GM12865 (cell line): ENCODE data around the gene ZNHIT6.

ENCODE experiments used
- DNase-seq: peaks from one replicate; pipeline ENCODE4 v3.0.0; 2010; ENCODE audit warnings: low read depth
- H3K4me3 ChIP-seq: 2 replicates; pipeline ENCODE4 v1.5.1; 2011; ENCODE audit warnings: mild to moderate bottlenecking, low read depth, low read length, control low read depth
- TF ChIP-seq, protein P1 (sequence below): IDR thresholded peaks from 2 replicates; pipeline ENCODE4 v1.5.1; 2011; ENCODE audit warnings: low read length, control low read depth, low read depth, inconsistent platforms; ENCODE audit not compliant: insufficient read depth; ENCODE audit errors: missing control alignments

Gene ZNHIT6

DNA sequence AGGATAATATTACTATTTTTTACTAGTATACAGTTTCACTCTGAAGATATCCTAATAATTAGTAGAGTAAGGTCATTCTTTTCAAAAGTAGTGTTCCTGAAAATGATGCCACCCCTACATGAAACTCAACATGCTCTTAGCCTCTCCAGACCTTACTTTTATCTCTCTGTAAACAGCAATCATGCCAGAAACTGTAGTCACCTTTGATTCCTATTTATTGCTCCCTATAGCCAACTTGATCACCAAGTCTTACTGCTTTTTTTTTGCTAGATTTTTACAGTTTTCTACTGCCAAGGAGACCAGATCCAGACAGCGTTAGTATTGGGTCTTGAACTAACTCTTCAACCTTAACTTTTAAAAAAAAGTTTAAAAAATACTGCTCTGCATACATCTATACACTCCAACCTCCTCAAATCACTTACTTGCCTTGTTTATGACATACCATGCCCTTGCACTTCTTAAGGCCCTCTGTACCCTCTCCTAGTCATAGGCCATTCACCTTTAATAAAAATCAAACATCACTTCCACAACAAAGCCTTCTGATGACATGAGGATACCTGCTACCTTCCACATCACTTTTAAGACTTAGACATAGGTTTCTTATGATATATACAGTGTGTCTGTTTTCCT is 36.1 kb downstream of the ZNHIT6 start:
- TF ChIP-seq, protein P1, sequence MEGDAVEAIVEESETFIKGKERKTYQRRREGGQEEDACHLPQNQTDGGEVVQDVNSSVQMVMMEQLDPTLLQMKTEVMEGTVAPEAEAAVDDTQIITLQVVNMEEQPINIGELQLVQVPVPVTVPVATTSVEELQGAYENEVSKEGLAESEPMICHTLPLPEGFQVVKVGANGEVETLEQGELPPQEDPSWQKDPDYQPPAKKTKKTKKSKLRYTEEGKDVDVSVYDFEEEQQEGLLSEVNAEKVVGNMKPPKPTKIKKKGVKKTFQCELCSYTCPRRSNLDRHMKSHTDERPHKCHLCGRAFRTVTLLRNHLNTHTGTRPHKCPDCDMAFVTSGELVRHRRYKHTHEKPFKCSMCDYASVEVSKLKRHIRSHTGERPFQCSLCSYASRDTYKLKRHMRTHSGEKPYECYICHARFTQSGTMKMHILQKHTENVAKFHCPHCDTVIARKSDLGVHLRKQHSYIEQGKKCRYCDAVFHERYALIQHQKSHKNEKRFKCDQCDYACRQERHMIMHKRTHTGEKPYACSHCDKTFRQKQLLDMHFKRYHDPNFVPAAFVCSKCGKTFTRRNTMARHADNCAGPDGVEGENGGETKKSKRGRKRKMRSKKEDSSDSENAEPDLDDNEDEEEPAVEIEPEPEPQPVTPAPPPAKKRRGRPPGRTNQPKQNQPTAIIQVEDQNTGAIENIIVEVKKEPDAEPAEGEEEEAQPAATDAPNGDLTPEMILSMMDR: no peak
- no peak for DNase-seq
- no peak overlapping the region for H3K4me3 ChIP-seq

- no peak for DNase-seq
- TF ChIP-seq, protein P1: no peak
- H3K4me3 ChIP-seq: no peak overlapping the region
These were observed 42.3 kb downstream of the ZNHIT6 start for GRCh38 chr1:85665932-85666331.

DNA sequence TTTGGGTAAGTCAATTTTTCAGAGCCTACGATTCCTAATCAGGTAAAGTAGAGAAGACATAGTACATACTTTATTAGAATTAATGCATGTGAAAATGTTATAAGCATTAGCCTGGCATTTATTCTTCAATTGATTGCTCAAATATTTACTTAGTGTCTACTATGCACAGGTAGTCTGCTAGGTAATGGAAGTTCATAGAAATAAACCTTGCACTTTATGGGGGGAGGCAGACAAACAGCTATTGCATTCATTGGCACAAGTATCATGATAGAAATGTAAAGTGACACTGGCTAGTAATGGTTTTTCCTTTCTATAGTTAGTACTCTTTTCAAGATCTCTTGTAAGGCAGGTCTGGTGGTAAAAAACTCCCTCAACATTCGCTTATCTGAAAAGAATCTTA is 44.9 kb downstream of the ZNHIT6 start:
- DNase-seq: no peak
- TF ChIP-seq, protein P1: no peak
- H3K4me3 ChIP-seq: no peak overlapping the region

DNA sequence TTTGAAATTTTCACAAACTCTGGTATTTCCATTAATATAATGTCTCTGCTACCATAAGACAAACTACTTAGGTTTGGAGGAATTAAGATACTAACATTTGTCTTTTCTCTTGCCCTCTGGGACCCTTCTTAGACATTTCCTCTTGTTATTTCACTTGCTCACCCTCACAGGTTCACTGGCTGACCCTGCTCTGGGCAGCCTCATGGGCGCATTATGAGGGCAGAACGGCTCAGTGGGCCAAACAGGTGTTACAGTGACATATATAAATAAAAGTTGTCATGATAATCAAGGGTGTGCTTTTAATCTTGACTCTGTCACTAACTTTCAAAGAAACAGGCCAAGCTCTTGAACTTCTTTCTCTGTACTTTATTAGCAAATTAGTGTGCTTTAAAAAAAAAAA is 46.5 kb downstream of the ZNHIT6 start:
- no peak for DNase-seq
- TF ChIP-seq, protein P1: no peak
- no peak overlapping the region for H3K4me3 ChIP-seq

DNA sequence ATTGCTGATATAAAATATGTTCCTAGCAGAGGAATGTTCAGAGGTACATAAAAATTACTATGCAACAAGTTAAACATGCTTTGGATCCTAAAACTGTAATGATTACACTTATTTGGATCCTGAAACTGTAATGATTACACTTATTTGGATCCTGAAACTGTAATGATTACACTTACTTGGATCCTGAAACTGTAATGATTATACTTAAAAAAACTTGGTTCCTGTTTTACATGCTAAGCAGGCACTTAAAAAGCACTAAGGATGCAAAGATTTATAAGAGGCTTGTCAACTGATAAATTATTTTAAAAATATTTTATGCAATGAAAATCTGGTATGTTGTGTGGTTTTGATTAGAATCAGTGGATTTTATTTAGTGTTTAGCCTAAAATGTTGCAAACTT is 47.7 kb downstream of the ZNHIT6 start:
- DNase-seq: no peak
- H3K4me3 ChIP-seq: no peak overlapping the region
- TF ChIP-seq, protein P1: no peak

DNA sequence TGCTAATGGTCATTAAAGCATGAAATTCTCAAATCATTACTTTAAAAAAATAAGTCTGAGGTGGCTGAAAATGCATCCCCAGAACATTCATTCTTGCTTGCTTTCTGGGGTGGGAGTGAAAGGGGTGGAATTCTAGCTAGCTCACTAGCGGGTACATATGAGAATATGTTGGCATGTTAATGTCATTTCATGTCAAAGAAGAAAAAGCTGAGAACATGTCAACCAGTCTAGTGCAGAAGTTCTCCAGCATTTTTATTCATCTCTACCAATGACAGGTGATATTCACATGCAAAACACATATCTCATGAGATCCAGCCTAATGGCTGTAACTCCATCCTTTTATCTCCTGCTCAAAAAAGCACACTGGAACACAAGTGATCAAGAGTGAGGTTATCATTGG is 49.1 kb downstream of the ZNHIT6 start:
- no peak for DNase-seq
- no peak overlapping the region for H3K4me3 ChIP-seq
- TF ChIP-seq, protein P1: no peak

- TF ChIP-seq, protein P1: no peak
- H3K4me3 ChIP-seq: no peak overlapping the region
- DNase-seq: no peak
These were observed 51.3 kb downstream of the ZNHIT6 start for GRCh38 chr1:85656948-85657347.
